GM18526 (cell line): ENCODE measurements around the gene TSHB.

Experiments
- POLR2A ChIP-seq: IDR thresholded peaks from 3 replicates; pipeline ENCODE4 v1.6.1; 2011; ENCODE audit not compliant: insufficient read length; ENCODE audit errors: extremely low read depth

The TSHB gene

GRCh38 chr1:115052454-115053083, 22.9 kb downstream of the TSHB start:
- TF ChIP-seq POLR2A = no peak

- no peak for TF ChIP-seq POLR2A
Observed at GRCh38 chr1:115056395-115056798, 26.8 kb downstream of the TSHB start.

- no peak for TF ChIP-seq POLR2A
Observed at GRCh38 chr1:115057661-115058254, 28.1 kb downstream of the TSHB start.

GRCh38 chr1:115059316-115059715, 29.7 kb downstream of the TSHB start:
- TF ChIP-seq POLR2A = no peak

- TF ChIP-seq POLR2A = no peak
Observed at GRCh38 chr1:115060501-115060900, 30.9 kb downstream of the TSHB start.

- no peak for TF ChIP-seq POLR2A
Observed at GRCh38 chr1:115062542-115063004, 32.9 kb downstream of the TSHB start.

GRCh38 chr1:115063228-115063901, 33.7 kb downstream of the TSHB start:
- no peak for TF ChIP-seq POLR2A

GRCh38 chr1:115064461-115064860, 34.8 kb downstream of the TSHB start:
- no peak for TF ChIP-seq POLR2A

- no peak for TF ChIP-seq POLR2A
Observed at GRCh38 chr1:115065021-115065420, 35.4 kb downstream of the TSHB start.

GRCh38 chr1:115067161-115067859, 37.7 kb downstream of the TSHB start:
- TF ChIP-seq POLR2A = no peak

GRCh38 chr1:115068826-115069585, 39.4 kb downstream of the TSHB start:
- TF ChIP-seq POLR2A = no peak

GRCh38 chr1:115069659-115070308, 40.2 kb downstream of the TSHB start:
- TF ChIP-seq POLR2A = no peak

GRCh38 chr1:115071012-115071664, 41.5 kb downstream of the TSHB start:
- no peak for TF ChIP-seq POLR2A
